ENCODE results near the gene ZBED2. TPM values are rescaled to one million over a fixed set of nuclear protein-coding genes. Genes with fewer than 3 reads are reported as not detected.
A peak's percentile ranks its signal among the peaks of the same experiment; 100 is the strongest.

The ZBED2 gene
- total RNA-seq, 4 donors from 2014 or later = 4.2 to 9.4 (median 6.2) TPM

- Histone ChIP-seq H3K9me3 (no peaks in the 10 kb centered on the region), H3K4me1 (peaks cover 0 to 17% (median 0%) of the 10 kb centered on the region in 3 donors), H3K4me3 (no peak overlapping the region), H3K36me3 (no peaks in the 10 kb centered on the region), H3K27ac (no peak overlapping the region), H3K27me3 (peaks cover 0 to 45% (median 0%) of the 10 kb centered on the region in 4 donors)
- no peak for DNase-seq
- TF ChIP-seq CTCF (IDR thresholded peaks at IDR 0.05) (no peak), POLR2A (IDR thresholded peaks at IDR 0.05) (no peak)
- 85 to 93% methylated on average over 2 of the region's 2 CpGs for WGBS, 2 donors
- intact Hi-C loops (cut with DNase I) = no loop called here
Observed at GRCh38 chr3:111581403-111582119, 13.6 kb downstream of the ZBED2 start.

GRCh38 chr3:111579495-111579894 is 15.7 kb downstream of the ZBED2 start:
- H3K27me3 ChIP-seq = peaks cover 0 to 43% (median 0%) of the 10 kb centered on the region in 4 donors
- no peak overlapping the region for H3K27ac ChIP-seq
- DNase-seq = no peak
- WGBS, 2 donors = 84 to 91% methylated on average over 5 of the region's 5 CpGs
- no peaks in the 10 kb centered on the region for H3K4me1 ChIP-seq
- no peaks in the 10 kb centered on the region for H3K9me3 ChIP-seq
- TF ChIP-seq CTCF (IDR thresholded peaks at IDR 0.05) (no peak), POLR2A (IDR thresholded peaks at IDR 0.05) (no peak)
- H3K36me3 ChIP-seq = no peaks in the 10 kb centered on the region
- no peak overlapping the region for H3K4me3 ChIP-seq
- intact Hi-C loops (cut with DNase I) = loop anchor here (10.0 kb wide), 1 partner anchor 105 kb away; no protein-coding TSS in a partner anchor

GRCh38 chr3:111578867-111579266 is 16.3 kb downstream of the ZBED2 start:
- TF ChIP-seq POLR2A (IDR thresholded peaks at IDR 0.05) (no peak), CTCF (IDR thresholded peaks at IDR 0.05) (no peak)
- Histone ChIP-seq H3K36me3 (no peaks in the 10 kb centered on the region), H3K4me1 (no peaks in the 10 kb centered on the region), H3K27ac (no peak overlapping the region), H3K9me3 (no peaks in the 10 kb centered on the region), H3K27me3 (peaks cover 0 to 36% (median 0%) of the 10 kb centered on the region in 4 donors), H3K4me3 (no peak overlapping the region)
- 90 to 96% methylated on average over 4 of the region's 4 CpGs for WGBS, 2 donors
- intact Hi-C loops (cut with DNase I) = loop anchor here (10.0 kb wide), 1 partner anchor 106 kb away; no protein-coding TSS in a partner anchor
- DNase-seq = no peak

- Histone ChIP-seq H3K9me3 (no peaks in the 10 kb centered on the region), H3K4me1 (no peaks in the 10 kb centered on the region), H3K36me3 (no peaks in the 10 kb centered on the region), H3K4me3 (no peak overlapping the region), H3K27me3 (peaks cover 0 to 28% (median 0%) of the 10 kb centered on the region in 4 donors), H3K27ac (no peak overlapping the region)
- 66 to 67% methylated on average over 4 of the region's 4 CpGs for WGBS, 2 donors
- TF ChIP-seq POLR2A (IDR thresholded peaks at IDR 0.05) (no peak), CTCF (IDR thresholded peaks at IDR 0.05) (peak in 5 of 6 experiments; percentile 11 to 77 (median 24))
- intact Hi-C loops (cut with DNase I) = loop anchor here (10.0 kb wide), 1 partner anchor 107 kb away; no protein-coding TSS in a partner anchor
- DNase-seq = no peak
Observed at GRCh38 chr3:111577798-111578685, 17.1 kb downstream of the ZBED2 start.
